K562 (cell line): ENCODE results near the gene ZNF343. TPM values are rescaled to one million over a fixed set of nuclear protein-coding genes. Genes with fewer than 3 reads are reported as not detected.

ENCODE experiments used
- ATAC-seq: fragments of 200-7000 bp; cut with Tn5 transposase; 3 replicates; pipeline ENCODE4 v1.9.1; 2020; ENCODE audit warnings: moderate library complexity
- BruUV-seq: library from RNA; stranded (reverse); fragments of 400-500 nt; replicated peaks from 2 replicates; lab custom pipeline; 2021; lab: Mats Ljungman, UMichigan
- CTCF ChIA-PET: fragments of 300-600 bp; formaldehyde crosslinking; extraction: SDS; loops from one replicate; lab custom pipeline; 2021; ENCODE audit warnings: low intra/inter-chr PET ratio; lab: Yijun Ruan, JAX
- POLR2A ChIA-PET: fragments of 300-600, 350-650 bp; sonication (Branson Sonifier 250); formaldehyde crosslinking; extraction: SDS; loops from one replicate; lab custom pipeline; 2021; ENCODE audit warnings: antibody characterized with exemption, inconsistent platforms; lab: Yijun Ruan, JAX
- DNase-seq, 4 experiments: peaks; one replicate each; pipeline versions ENCODE4 v3.0.0 to v3.0.0-alpha.2; 2011 to 2018; ENCODE audit warnings: low spot score in 3 of 4, mixed read lengths in 3 of 4; ENCODE audit errors: extremely low read depth in 1 of 4
- FAIRE-seq: peaks from 2 replicates; lab custom pipeline; 2011; peaks lifted over from hg19 to GRCh38; lab: Jason Lieb, UNC
- H2AFZ ChIP-seq: 2 replicates; pipeline ENCODE4 v1.6.0; 2011; ENCODE audit warnings: low read depth, low read length, control low read depth, inconsistent platforms
- H3K27ac ChIP-seq: fragments of 200-600 bp; 3 replicates; pipeline ENCODE4 v1.8.0; 2011; ENCODE audit warnings: low read depth, mild to moderate bottlenecking, control low read depth, inconsistent platforms, low read length, moderate library complexity, mixed read lengths; ENCODE audit errors: extremely low read depth
- H3K27me3 ChIP-seq, 2 experiments: fragments of 300-600 bp in 1 of 2; 2 replicates in 1 of 2; 3 replicates in 1 of 2; pipeline versions ENCODE4 v1.6.0 to v1.8.0; 2011; ENCODE audit warnings: inconsistent platforms in 2 of 2, low read length in 2 of 2, mild to moderate bottlenecking in 1 of 2, mixed read lengths in 1 of 2, moderate library complexity in 1 of 2; ENCODE audit not compliant: control insufficient read depth in 2 of 2, insufficient read depth in 2 of 2
- H3K36me3 ChIP-seq: fragments of 300-600 bp; 3 replicates; pipeline ENCODE4 v1.8.0; 2011; ENCODE audit warnings: mild to moderate bottlenecking, low read length, inconsistent platforms; ENCODE audit not compliant: control insufficient read depth, insufficient read depth
- H3K4me1 ChIP-seq, 2 experiments: fragments of 200-600 bp in 1 of 2; replicated peaks in 1 of 2; 2 replicates in 1 of 2; 3 replicates in 1 of 2; pipeline versions ENCODE4 v1.5.1 to v1.8.0; 2011; ENCODE audit warnings: inconsistent platforms in 2 of 2, low read length in 2 of 2, mild to moderate bottlenecking in 1 of 2, mixed read lengths in 1 of 2, moderate library complexity in 1 of 2; ENCODE audit not compliant: control insufficient read depth in 2 of 2, insufficient read depth in 2 of 2
- H3K4me2 ChIP-seq: 2 replicates; pipeline ENCODE4 v1.6.1; 2011; ENCODE audit warnings: low read length, control low read depth, inconsistent platforms, mixed read lengths; ENCODE audit not compliant: insufficient read depth
- H3K4me3 ChIP-seq: fragments of 200-600 bp; sonication (generic), shearing (Covaris generic); 2 replicates; pipeline ENCODE4 v1.5.1; 2016; ENCODE audit warnings: control low read depth, inconsistent platforms
- H3K79me2 ChIP-seq: fragments of 200-600 bp; 3 replicates; pipeline ENCODE4 v1.8.0; 2011; ENCODE audit warnings: low read length, inconsistent platforms; ENCODE audit not compliant: control insufficient read depth, insufficient read depth
- H3K9ac ChIP-seq, 2 experiments: 2 replicates each; pipeline versions ENCODE4 v1.6.0 to v1.6.1; 2011; ENCODE audit warnings: low read depth in 2 of 2, low read length in 2 of 2, control low read depth in 1 of 2, inconsistent platforms in 1 of 2, mild to moderate bottlenecking in 1 of 2, mixed read lengths in 1 of 2; ENCODE audit not compliant: insufficient read depth in 1 of 2
- H3K9me1 ChIP-seq: one replicate; pipeline ENCODE4 v1.6.0; 2011; ENCODE audit warnings: inconsistent platforms, mild to moderate bottlenecking, low read length, moderate library complexity; ENCODE audit not compliant: control insufficient read depth, insufficient read depth
- H3K9me3 ChIP-seq: replicated peaks from 2 replicates; pipeline ENCODE4 v1.5.1; 2011; ENCODE audit warnings: low read depth, low read length, inconsistent platforms; ENCODE audit not compliant: control insufficient read depth, insufficient read depth
- H4K20me1 ChIP-seq: replicated peaks from 2 replicates; pipeline ENCODE4 v1.6.1; 2011; ENCODE audit warnings: low read length, inconsistent platforms, mixed read lengths; ENCODE audit not compliant: control insufficient read depth, insufficient read depth
- ARNT ChIP-seq, 2 experiments: fragments of 450-650 bp; IDR thresholded peaks; 2 replicates each; pipeline ENCODE4 v1.6.1; 2016; ENCODE audit warnings: mild to moderate bottlenecking in 1 of 2
- BRF1 ChIP-seq: IDR thresholded peaks from 3 replicates; pipeline ENCODE4 v1.6.1; 2011; ENCODE audit warnings: borderline replicate concordance, mild to moderate bottlenecking; ENCODE audit not compliant: insufficient read length; ENCODE audit errors: extremely low read depth
- CBX3 ChIP-seq, 2 experiments: IDR thresholded peaks; 1 replicate in 1 of 2; 2 replicates in 1 of 2; pipeline ENCODE4 v1.6.1; 2012; ENCODE audit warnings: inconsistent platforms in 2 of 2, low read length in 2 of 2, borderline replicate concordance in 1 of 2, control low read depth in 1 of 2
- HDAC6 ChIP-seq: IDR thresholded peaks from 2 replicates; pipeline ENCODE4 v1.6.1; 2012; ENCODE audit warnings: low read depth, mild to moderate bottlenecking, control low read depth, inconsistent platforms, low read length, moderate library complexity
- HOXB6 ChIP-seq: fragments of 250-450 bp; sonication (Bioruptor Pico); IDR thresholded peaks from 2 replicates; pipeline ENCODE4 v1.5.1; 2022; ENCODE audit warnings: mild to moderate bottlenecking, borderline replicate concordance
- HSF4 ChIP-seq: fragments of 250-450 bp; sonication (Bioruptor Pico); IDR thresholded peaks from 2 replicates; pipeline ENCODE4 v2.1.2; 2022; ENCODE audit warnings: mild to moderate bottlenecking, moderate library complexity, borderline replicate concordance
- NCOR1 ChIP-seq: fragments of 450-650 bp; IDR thresholded peaks from 2 replicates; pipeline ENCODE4 v1.6.1; 2016; ENCODE audit warnings: mild to moderate bottlenecking, moderate library complexity
- RFX5 ChIP-seq: IDR thresholded peaks from 2 replicates; pipeline ENCODE4 v1.6.1; 2011; ENCODE audit warnings: low read depth, mild to moderate bottlenecking, improper control_type of control experiment, low read length
- SMAD2 ChIP-seq: fragments of 150-350 bp; IDR thresholded peaks from 2 replicates; pipeline ENCODE4 v1.6.1; 2014; ENCODE audit warnings: low read depth, mild to moderate bottlenecking, low read length
- SMARCC2 ChIP-seq: fragments of 450-650 bp; IDR thresholded peaks from 2 replicates; pipeline ENCODE4 v1.6.1; 2017; ENCODE audit warnings: antibody characterized with exemption, moderate library complexity, mild to moderate bottlenecking, low read depth
- ZNF143 ChIP-seq: sonication (generic); formaldehyde crosslinking; IDR thresholded peaks from 2 replicates; pipeline ENCODE4 v1.9.0; 2022; ENCODE audit warnings: mild to moderate bottlenecking, missing genetic modification reagents
- WGBS: fragments of 100-300 bp; shearing (Covaris generic); methylation state at CpG from one replicate; pipeline ENCODE4 v1.1.6; 2016; ENCODE audit warnings: low coverage, mixed read lengths; ENCODE audit not compliant: insufficient coverage; ENCODE audit errors: missing lambda C conversion rate; 5-methylcytosine and 5-hydroxymethylcytosine counted together
- in situ Hi-C: fragments of 300-500 bp; cut with MboI; formaldehyde crosslinking; loops from 4 replicates; pipeline ENCODE4 v1.15.0; 2018; ENCODE audit warnings: inconsistent platforms, mixed read lengths
- intact Hi-C: fragments of 100-400 bp; cut with micrococcal nuclease; formaldehyde crosslinking; loops from 2 replicates; pipeline ENCODE4 v1.14.2; 2022
- polyA plus RNA-seq, 8 experiments: library from polyadenylated mRNA; depleted of rRNA in 4 of 8; stranded (reverse) in 5 of 8; unstranded in 3 of 8; fragments of >200 nt; fragmentation: Nextera tagmentation in 2 of 8; fragmentation: Illumina TruSeq in 1 of 8; extraction: Ambion mirVana in 2 of 8; extraction: Trizol in 1 of 8; gene quantifications; 2 replicates each; pipeline versions ENCODE4 v1.2.1 to v1.2.3, GENCODE V29; 2011 to 2014; ENCODE audit warnings: inconsistent platforms in 1 of 8, missing spikeins in 1 of 8
- total RNA-seq, 7 experiments: library from RNA; depleted of rRNA in 6 of 7; stranded (reverse); fragments of >200 nt in 6 of 7; fragmentation: Illumina TruSeq in 2 of 7; extraction: Trizol in 2 of 7; gene quantifications; 2 replicates each; pipeline versions ENCODE4 v1.2.1 to v1.2.3, GENCODE V29; 2011 to 2021; ENCODE audit warnings: low replicate concordance in 1 of 7
- TF ChIP-seq, protein P1 (sequence below): IDR thresholded peaks from 2 replicates; pipeline ENCODE4 v1.6.1; 2016; ENCODE audit warnings: missing genetic modification characterization, missing compliant biosample characterization

The ZNF343 gene
- total and polyA plus RNA-seq, 9 of the 15 experiments (the other 6 are each of a cell fraction or from before 2014, with no cell fraction given): 1.4 to 9.8 (median 6.4) TPM

DNA sequence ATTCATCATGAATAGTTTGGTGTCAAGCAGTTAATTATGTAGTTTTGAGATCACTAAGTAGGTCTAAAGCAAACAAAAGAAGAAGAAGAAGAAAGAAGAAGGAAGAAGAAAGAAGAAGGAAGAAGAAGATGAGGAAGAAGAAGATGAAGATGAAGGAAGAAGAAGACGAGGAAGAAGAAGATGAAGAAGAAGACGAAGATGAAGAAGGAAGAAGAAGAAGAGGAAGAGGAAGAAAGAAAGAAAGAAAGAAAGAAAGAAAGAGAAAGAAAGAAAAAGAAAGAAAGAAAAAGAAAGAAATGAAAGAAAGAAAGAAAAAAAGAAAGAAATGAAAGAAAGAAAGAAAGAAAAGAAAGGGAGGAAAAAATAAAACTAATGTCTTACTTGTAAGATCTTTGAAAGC lies 36.9 kb upstream of the ZNF343 start:
- intact Hi-C loops: no loop called here
- no peak overlapping the region for H3K27ac ChIP-seq
- no peak overlapping the region for H2AFZ ChIP-seq
- in situ Hi-C loops: loop anchor here (5.0 kb wide), 1 partner anchor 47 kb away; no protein-coding TSS in a partner anchor
- no peak overlapping the region for H3K4me2 ChIP-seq
- no peaks in the 10 kb centered on the region for H3K79me2 ChIP-seq
- 13% methylated on average over 2 of the region's 2 CpGs for WGBS
- DNase-seq (no peak), ATAC-seq (no peak), FAIRE-seq (no peak)
- no peaks in the 10 kb centered on the region for H3K36me3 ChIP-seq
- no TSS peak for BruUV-seq
- H3K4me1 ChIP-seq: no peaks in the 10 kb centered on the region
- H3K4me3 ChIP-seq: no peak overlapping the region
- no peaks in the 10 kb centered on the region for H3K9me1 ChIP-seq
- ChIA-PET CTCF (interaction anchor here (0.6 to 0.7 kb wide), 2 partner anchors 234 to 920 kb away, joined by 4 to 6 read pairs; no protein-coding TSS in a partner anchor), POLR2A (interaction anchor here (0.6 kb wide), 1 partner anchor 10 kb away, joined by 3 read pairs; no protein-coding TSS in a partner anchor)
- no peak for TF ChIP-seq ZNF143 (CRISPR knock-in tag)
- TF ChIP-seq, protein P1, sequence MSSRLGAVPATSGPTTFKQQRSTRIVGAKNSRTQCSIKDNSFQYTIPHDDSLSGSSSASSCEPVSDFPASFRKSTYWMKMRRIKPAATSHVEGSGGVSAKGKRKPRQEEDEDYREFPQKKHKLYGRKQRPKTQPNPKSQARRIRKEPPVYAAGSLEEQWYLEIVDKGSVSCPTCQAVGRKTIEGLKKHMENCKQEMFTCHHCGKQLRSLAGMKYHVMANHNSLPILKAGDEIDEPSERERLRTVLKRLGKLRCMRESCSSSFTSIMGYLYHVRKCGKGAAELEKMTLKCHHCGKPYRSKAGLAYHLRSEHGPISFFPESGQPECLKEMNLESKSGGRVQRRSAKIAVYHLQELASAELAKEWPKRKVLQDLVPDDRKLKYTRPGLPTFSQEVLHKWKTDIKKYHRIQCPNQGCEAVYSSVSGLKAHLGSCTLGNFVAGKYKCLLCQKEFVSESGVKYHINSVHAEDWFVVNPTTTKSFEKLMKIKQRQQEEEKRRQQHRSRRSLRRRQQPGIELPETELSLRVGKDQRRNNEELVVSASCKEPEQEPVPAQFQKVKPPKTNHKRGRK (tag): peak; percentile 70
- no peak overlapping the region for H3K9ac ChIP-seq
- no peaks in the 10 kb centered on the region for H3K9me3 ChIP-seq
- no peaks in the 10 kb centered on the region for H4K20me1 ChIP-seq
- peaks cover 6 to 9% of the 10 kb centered on the region in 2 experiments; a peak in 4 of 5 replicates for H3K27me3 ChIP-seq

DNA sequence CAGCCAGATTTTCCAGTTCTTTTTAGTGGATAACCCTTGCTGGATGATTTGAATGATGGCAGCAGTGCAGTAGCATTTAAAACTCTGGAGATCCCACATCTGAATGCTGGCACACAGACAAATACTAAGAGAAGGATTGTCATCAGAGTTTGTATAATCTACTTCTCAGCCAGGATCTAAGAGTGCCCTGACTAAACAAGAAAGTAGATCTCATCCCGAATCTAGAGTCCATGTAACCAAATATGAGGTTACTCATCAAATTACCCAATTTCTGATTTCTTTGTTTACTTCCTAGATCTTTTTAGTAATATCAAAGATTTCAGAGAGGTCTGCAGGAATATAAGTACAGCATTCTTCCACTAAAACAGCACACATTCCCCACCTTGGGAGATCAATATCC lies 35.5 kb upstream of the ZNF343 start:
- FAIRE-seq (no peak), ATAC-seq (no peak), DNase-seq (no peak)
- no peaks in the 10 kb centered on the region for H3K4me1 ChIP-seq
- TF ChIP-seq SMAD2 (no peak), BRF1 (no peak), ARNT (IDR thresholded peaks at IDR 0.05) (no peak), CBX3 (IDR thresholded peaks at IDR 0.05; ENCODE audit: borderline replicate concordance in 1 of 2, low read length in 2 of 2) (no peak), RFX5 (no peak), SMARCC2 (no peak), HOXB6 (CRISPR knock-in tag) (no peak), NCOR1 (no peak), HSF4 (CRISPR knock-in tag) (no peak), HDAC6 (no peak)
- no peak overlapping the region for H3K4me3 ChIP-seq
- in situ Hi-C loops (no loop called here), intact Hi-C loops (no loop called here)
- H3K79me2 ChIP-seq: no peaks in the 10 kb centered on the region
- peaks cover 9 to 13% of the 10 kb centered on the region in 2 experiments for H3K27me3 ChIP-seq
- no peak overlapping the region for H3K9ac ChIP-seq
- no peaks in the 10 kb centered on the region for H3K9me3 ChIP-seq
- H3K36me3 ChIP-seq: no peaks in the 10 kb centered on the region
- no peaks in the 10 kb centered on the region for H4K20me1 ChIP-seq
- WGBS: 0% methylated on average over 1 of the region's 1 CpG
- no peak overlapping the region for H3K27ac ChIP-seq
- no peaks in the 10 kb centered on the region for H3K9me1 ChIP-seq
- BruUV-seq: no TSS peak
- no peak overlapping the region for H3K4me2 ChIP-seq
- POLR2A ChIA-PET: no interaction called here
- H2AFZ ChIP-seq: no peak overlapping the region
- CTCF ChIA-PET: interaction anchor here (0.6 kb wide), 1 partner anchor 108 kb away, joined by 3 read pairs; the partner anchor contains the start of gene NOP56
